IMR-90 (cell line): ENCODE measurements around the gene TRAPPC8. TPM values are rescaled to one million over a fixed set of nuclear protein-coding genes. Genes with fewer than 3 reads are reported as not detected.
"Not testable (repeated sequence)": the region's sequence is repeated elsewhere in the genome, so short reads cannot be mapped to it uniquely, and the experiment has no call there.

ENCODE experiments used
- ATAC-seq: fragments of 200-7000 bp; cut with Tn5 transposase; 2 replicates; pipeline ENCODE4 v1.9.1; 2020; ENCODE audit warnings: low read depth, mild to moderate bottlenecking, moderate library complexity
- BruUV-seq: library from RNA; stranded (reverse); fragments of 400-500 nt; replicated peaks from 2 replicates; lab custom pipeline; 2021; lab: Mats Ljungman, UMichigan
- CTCF ChIA-PET: fragments of 300-600 bp; formaldehyde crosslinking; extraction: SDS; loops from one replicate; lab custom pipeline; 2021; ENCODE audit warnings: antibody characterized with exemption; lab: Yijun Ruan, JAX
- POLR2A ChIA-PET: fragments of 300-600 bp; sonication (Branson Sonifier 250); formaldehyde crosslinking; loops from one replicate; lab custom pipeline; 2022; ENCODE audit warnings: antibody characterized with exemption; ENCODE audit not compliant: unreplicated experiment; lab: Charles Lee
- DNase-seq: peaks from one replicate; pipeline ENCODE4 v3.0.0; 2013
- H2AFZ ChIP-seq: replicated peaks from 2 replicates; pipeline ENCODE3; 2013; ENCODE audit warnings: low read length, mild to moderate bottlenecking; ENCODE audit not compliant: poor library complexity
- H2AK5ac ChIP-seq: 2 replicates; pipeline ENCODE4 v1.6.1; 2013; ENCODE audit warnings: low read depth, low read length, inconsistent platforms
- H2AK9ac ChIP-seq: replicated peaks from 2 replicates; pipeline ENCODE3; 2013; ENCODE audit warnings: mild to moderate bottlenecking, low read depth, low read length, moderate library complexity; ENCODE audit not compliant: poor library complexity
- H2BK120ac ChIP-seq: 2 replicates; pipeline ENCODE4 v1.6.1; 2013; ENCODE audit warnings: low read depth, low read length, inconsistent platforms
- H2BK15ac ChIP-seq: 3 replicates; pipeline ENCODE4 v1.6.1; 2013; ENCODE audit warnings: low read depth, low read length, inconsistent platforms
- H2BK20ac ChIP-seq: 2 replicates; pipeline ENCODE4 v1.6.1; 2013; ENCODE audit warnings: low read depth, mild to moderate bottlenecking, inconsistent platforms, low read length, moderate library complexity
- H2BK5ac ChIP-seq: 2 replicates; pipeline ENCODE4 v1.6.1; 2013; ENCODE audit warnings: mild to moderate bottlenecking, low read depth, low read length, inconsistent platforms; ENCODE audit not compliant: poor library complexity, severe bottlenecking
- H3K14ac ChIP-seq: replicated peaks from 2 replicates; pipeline ENCODE4 v1.6.1; 2013; ENCODE audit warnings: low read depth, low read length, inconsistent platforms
- H3K18ac ChIP-seq: 2 replicates; pipeline ENCODE4 v1.6.1; 2013; ENCODE audit warnings: low read depth, low read length, control low read depth
- H3K23ac ChIP-seq: 2 replicates; pipeline ENCODE4 v1.6.1; 2013; ENCODE audit warnings: low read depth, low read length, inconsistent platforms
- H3K27ac ChIP-seq: 2 replicates; pipeline ENCODE4 v1.5.1; 2013; ENCODE audit warnings: mild to moderate bottlenecking, control low read depth, low read length; ENCODE audit not compliant: insufficient read depth
- H3K27me3 ChIP-seq: 2 replicates; pipeline ENCODE4 v1.6.1; 2013; ENCODE audit warnings: low read length; ENCODE audit not compliant: control insufficient read depth, insufficient read depth
- H3K36me3 ChIP-seq: 2 replicates; pipeline ENCODE4 v1.6.1; 2013; ENCODE audit warnings: low read length, mixed read lengths; ENCODE audit not compliant: control insufficient read depth, insufficient read depth
- H3K4ac ChIP-seq: 2 replicates; pipeline ENCODE4 v1.6.1; 2013; ENCODE audit warnings: low read depth, low read length, inconsistent platforms
- H3K4me1 ChIP-seq: 2 replicates; pipeline ENCODE4 v1.6.1; 2013; ENCODE audit warnings: low read length, mixed read lengths; ENCODE audit not compliant: control insufficient read depth, insufficient read depth
- H3K4me2 ChIP-seq: 2 replicates; pipeline ENCODE4 v1.6.1; 2013; ENCODE audit warnings: low read depth, mild to moderate bottlenecking, control low read depth, low read length, moderate library complexity
- H3K4me3 ChIP-seq: 2 replicates; pipeline ENCODE4 v1.5.1; 2013; ENCODE audit warnings: low read depth, mild to moderate bottlenecking, control low read depth, low read length, moderate library complexity; ENCODE audit not compliant: insufficient read depth
- H3K56ac ChIP-seq: 2 replicates; pipeline ENCODE4 v1.6.1; 2013; ENCODE audit warnings: low read length, inconsistent platforms; ENCODE audit not compliant: insufficient read depth; ENCODE audit errors: extremely low read depth
- H3K79me1 ChIP-seq, 2 experiments: 2 replicates each; pipeline ENCODE4 v1.6.1; 2013; ENCODE audit warnings: low read length in 2 of 2, inconsistent platforms in 1 of 2, low read depth in 1 of 2
- H3K9ac ChIP-seq: 2 replicates; pipeline ENCODE4 v1.6.1; 2013; ENCODE audit warnings: low read depth, low read length, control low read depth
- H3K9me1 ChIP-seq: 2 replicates; pipeline ENCODE4 v1.6.1; 2013; ENCODE audit warnings: low read length, inconsistent platforms; ENCODE audit not compliant: insufficient read depth
- H3K9me3 ChIP-seq: 2 replicates; pipeline ENCODE4 v1.6.1; 2013; ENCODE audit warnings: low read length; ENCODE audit not compliant: control insufficient read depth, insufficient read depth
- H4K20me1 ChIP-seq: 2 replicates; pipeline ENCODE4 v1.6.1; 2013; ENCODE audit warnings: low read length, inconsistent platforms; ENCODE audit not compliant: insufficient read depth
- H4K5ac ChIP-seq: 2 replicates; pipeline ENCODE4 v1.6.1; 2013; ENCODE audit warnings: mild to moderate bottlenecking, low read depth, low read length, control low read depth
- H4K8ac ChIP-seq, 2 experiments: 2 replicates each; pipeline ENCODE4 v1.6.1; 2013; ENCODE audit warnings: low read depth in 2 of 2, low read length in 2 of 2, control low read depth in 1 of 2, inconsistent platforms in 1 of 2
- H4K91ac ChIP-seq: 2 replicates; pipeline ENCODE4 v1.6.1; 2013; ENCODE audit warnings: low read depth, low read length, inconsistent platforms; ENCODE audit not compliant: insufficient read depth
- WGBS, 2 experiments: methylation state at CpG; one replicate each; pipeline versions ENCODE4 v1.1.5 to v1.1.7; 2013; ENCODE audit warnings: missing lambda C conversion rate in 2 of 2; ENCODE audit not compliant: insufficient read length in 1 of 2; ENCODE audit errors: extremely low coverage in 2 of 2; 5-methylcytosine and 5-hydroxymethylcytosine counted together
- dilution Hi-C: fragments of 300-500 bp; cut with HindIII; formaldehyde crosslinking; loops from one replicate; pipeline ENCODE4 v1.14.3; 2018; ENCODE audit warnings: low sequenced_read_pairs; ENCODE audit not compliant: unreplicated experiment
- in situ Hi-C: fragments of 300-500 bp; cut with MboI; formaldehyde crosslinking; loops from 3 replicates; pipeline ENCODE4 v1.14.3; 2019; ENCODE audit warnings: low sequenced_read_pairs, inconsistent platforms, mixed read lengths
- intact Hi-C: fragments of 100-400 bp; cut with micrococcal nuclease; formaldehyde crosslinking; loops from 2 replicates; pipeline ENCODE4 v1.10.0; 2022
- polyA plus RNA-seq, 3 experiments: library from polyadenylated mRNA; depleted of rRNA; stranded (reverse); fragments of >200 nt; gene quantifications; 2 replicates each; pipeline ENCODE4 v1.2.3, GENCODE V29; 2012; ENCODE audit warnings: low replicate concordance in 1 of 3
- total RNA-seq: library from RNA; depleted of rRNA; stranded (reverse); fragments of >200 nt; gene quantifications from 2 replicates; pipeline ENCODE4 v1.2.3, GENCODE V29; 2012

TRAPPC8 gene
- total and polyA plus RNA-seq, 2 of the 4 experiments (the other 2 are of a cell fraction), result 21.8 to 54.3 TPM

DNA sequence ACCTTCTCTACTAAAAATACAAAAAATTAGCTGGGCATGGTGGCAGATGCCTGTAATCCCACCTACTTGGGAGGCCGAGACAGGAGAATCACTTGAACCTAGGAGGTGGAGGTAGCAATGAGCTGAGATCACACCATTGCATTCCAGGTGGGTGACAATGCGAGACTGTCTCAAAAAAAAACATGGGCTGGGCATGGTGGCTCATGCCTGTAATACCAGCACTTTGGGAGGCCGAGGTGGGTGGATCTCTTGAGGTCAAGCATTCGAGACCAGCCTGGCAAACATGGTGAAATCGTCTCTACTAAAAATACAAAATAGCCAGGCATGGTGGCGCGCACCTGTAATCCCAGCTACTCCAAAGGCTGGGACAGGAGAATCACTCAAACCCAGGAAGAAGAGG lies 43.2 kb downstream of the TRAPPC8 start:
- H3K9me3 ChIP-seq, H4K91ac ChIP-seq, H3K4ac ChIP-seq, H3K4me3 ChIP-seq, dilution Hi-C loops, H2BK5ac ChIP-seq, POLR2A ChIA-PET, in situ Hi-C loops, H3K9ac ChIP-seq, H3K9me1 ChIP-seq, ATAC-seq, H2BK120ac ChIP-seq, H3K14ac ChIP-seq, CTCF ChIA-PET, H3K4me1 ChIP-seq, H3K27ac ChIP-seq, H3K27me3 ChIP-seq, H2AFZ ChIP-seq, BruUV-seq, H3K18ac ChIP-seq, DNase-seq, H4K20me1 ChIP-seq, H2BK20ac ChIP-seq, H3K4me2 ChIP-seq, H2AK5ac ChIP-seq, H4K8ac ChIP-seq, H2AK9ac ChIP-seq, H3K79me1 ChIP-seq, H3K56ac ChIP-seq, H2BK15ac ChIP-seq, H3K23ac ChIP-seq, H4K5ac ChIP-seq: not testable (repeated sequence)
- intact Hi-C loops, result loop anchor here (5.0 kb wide), 1 partner anchor 37 kb away; no protein-coding TSS in a partner anchor
- 100% methylated on average over 1 of the region's 7 CpGs; no CpG with 5 or more reads in 1 of the 2 experiments for WGBS, 2 experiments
- peaks cover 22% of the 10 kb centered on the region for H3K36me3 ChIP-seq
